Ishikawa (cell line): ENCODE data around the gene NCBP3.

Experiments used
- CEBPB ChIP-seq: IDR thresholded peaks from 2 replicates; pipeline ENCODE4 v1.6.1; 2012
- CREB1 ChIP-seq: IDR thresholded peaks from 2 replicates; pipeline ENCODE4 v1.6.1; 2012; ENCODE audit warnings: low read depth
- EGR1 ChIP-seq: IDR thresholded peaks from 2 replicates; pipeline ENCODE4 v1.6.1; 2012
- EP300 ChIP-seq: IDR thresholded peaks from 2 replicates; pipeline ENCODE4 v1.6.1; 2012; ENCODE audit warnings: borderline replicate concordance
- FOXM1 ChIP-seq: IDR thresholded peaks from 2 replicates; pipeline ENCODE4 v1.6.1; 2012; ENCODE audit warnings: low read depth, borderline replicate concordance
- NFIC ChIP-seq: IDR thresholded peaks from 2 replicates; pipeline ENCODE4 v1.6.1; 2012
- RAD21 ChIP-seq: IDR thresholded peaks from 2 replicates; pipeline ENCODE4 v1.6.1; 2012; ENCODE audit warnings: low read depth
- TAF1 ChIP-seq: IDR thresholded peaks from 2 replicates; pipeline ENCODE4 v1.6.1; 2012; ENCODE audit warnings: low read depth, mild to moderate bottlenecking
- TCF12 ChIP-seq: IDR thresholded peaks from 2 replicates; pipeline ENCODE4 v1.6.1; 2012; ENCODE audit warnings: low read depth
- TEAD4 ChIP-seq: IDR thresholded peaks from 2 replicates; pipeline ENCODE4 v1.6.1; 2012
- YY1 ChIP-seq: IDR thresholded peaks from 2 replicates; pipeline ENCODE4 v1.6.1; 2012; ENCODE audit warnings: low read depth
- TF ChIP-seq, protein P1 (sequence below): IDR thresholded peaks from 2 replicates; pipeline ENCODE4 v1.6.1; 2012; ENCODE audit warnings: low read depth, mild to moderate bottlenecking
- TF ChIP-seq, protein P2 (sequence below): IDR thresholded peaks from 2 replicates; pipeline ENCODE4 v1.6.1; 2012
- TF ChIP-seq, protein P3 (sequence below): IDR thresholded peaks from 2 replicates; pipeline ENCODE4 v1.6.1; 2012

DNA sequence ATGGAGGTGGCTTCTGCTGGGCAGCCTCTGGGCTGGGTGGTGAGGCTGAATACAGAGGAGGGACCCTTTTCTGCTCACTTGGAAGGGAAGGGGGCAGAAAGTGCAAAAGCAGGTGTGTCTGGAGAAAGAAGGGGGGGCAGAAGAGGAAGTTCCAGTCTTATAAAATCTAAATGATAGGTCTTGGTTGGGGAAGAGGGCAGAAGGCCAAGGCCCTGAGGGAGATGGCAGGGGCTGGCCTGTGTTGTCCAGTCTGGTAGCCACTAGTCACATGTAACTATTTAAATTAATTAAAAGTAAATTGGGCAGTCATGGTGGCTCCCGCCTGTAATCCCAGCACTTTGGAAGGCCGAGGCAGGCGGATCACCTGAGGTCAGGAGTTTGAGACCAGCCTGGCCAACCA lies 49.3 kb upstream of the NCBP3 start:
- no peak for TF ChIP-seq TAF1
- TF ChIP-seq, protein P1, sequence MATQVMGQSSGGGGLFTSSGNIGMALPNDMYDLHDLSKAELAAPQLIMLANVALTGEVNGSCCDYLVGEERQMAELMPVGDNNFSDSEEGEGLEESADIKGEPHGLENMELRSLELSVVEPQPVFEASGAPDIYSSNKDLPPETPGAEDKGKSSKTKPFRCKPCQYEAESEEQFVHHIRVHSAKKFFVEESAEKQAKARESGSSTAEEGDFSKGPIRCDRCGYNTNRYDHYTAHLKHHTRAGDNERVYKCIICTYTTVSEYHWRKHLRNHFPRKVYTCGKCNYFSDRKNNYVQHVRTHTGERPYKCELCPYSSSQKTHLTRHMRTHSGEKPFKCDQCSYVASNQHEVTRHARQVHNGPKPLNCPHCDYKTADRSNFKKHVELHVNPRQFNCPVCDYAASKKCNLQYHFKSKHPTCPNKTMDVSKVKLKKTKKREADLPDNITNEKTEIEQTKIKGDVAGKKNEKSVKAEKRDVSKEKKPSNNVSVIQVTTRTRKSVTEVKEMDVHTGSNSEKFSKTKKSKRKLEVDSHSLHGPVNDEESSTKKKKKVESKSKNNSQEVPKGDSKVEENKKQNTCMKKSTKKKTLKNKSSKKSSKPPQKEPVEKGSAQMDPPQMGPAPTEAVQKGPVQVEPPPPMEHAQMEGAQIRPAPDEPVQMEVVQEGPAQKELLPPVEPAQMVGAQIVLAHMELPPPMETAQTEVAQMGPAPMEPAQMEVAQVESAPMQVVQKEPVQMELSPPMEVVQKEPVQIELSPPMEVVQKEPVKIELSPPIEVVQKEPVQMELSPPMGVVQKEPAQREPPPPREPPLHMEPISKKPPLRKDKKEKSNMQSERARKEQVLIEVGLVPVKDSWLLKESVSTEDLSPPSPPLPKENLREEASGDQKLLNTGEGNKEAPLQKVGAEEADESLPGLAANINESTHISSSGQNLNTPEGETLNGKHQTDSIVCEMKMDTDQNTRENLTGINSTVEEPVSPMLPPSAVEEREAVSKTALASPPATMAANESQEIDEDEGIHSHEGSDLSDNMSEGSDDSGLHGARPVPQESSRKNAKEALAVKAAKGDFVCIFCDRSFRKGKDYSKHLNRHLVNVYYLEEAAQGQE = no peak
- TF ChIP-seq, protein P2, sequence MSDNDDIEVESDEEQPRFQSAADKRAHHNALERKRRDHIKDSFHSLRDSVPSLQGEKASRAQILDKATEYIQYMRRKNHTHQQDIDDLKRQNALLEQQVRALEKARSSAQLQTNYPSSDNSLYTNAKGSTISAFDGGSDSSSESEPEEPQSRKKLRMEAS = no peak
- no peak for TF ChIP-seq CEBPB
- no peak for TF ChIP-seq EP300
- no peak for TF ChIP-seq CREB1
- TF ChIP-seq RAD21 = no peak
- TF ChIP-seq EGR1 = no peak
- no peak for TF ChIP-seq TCF12
- no peak for TF ChIP-seq TEAD4
- TF ChIP-seq YY1 = no peak
- TF ChIP-seq, protein P3, sequence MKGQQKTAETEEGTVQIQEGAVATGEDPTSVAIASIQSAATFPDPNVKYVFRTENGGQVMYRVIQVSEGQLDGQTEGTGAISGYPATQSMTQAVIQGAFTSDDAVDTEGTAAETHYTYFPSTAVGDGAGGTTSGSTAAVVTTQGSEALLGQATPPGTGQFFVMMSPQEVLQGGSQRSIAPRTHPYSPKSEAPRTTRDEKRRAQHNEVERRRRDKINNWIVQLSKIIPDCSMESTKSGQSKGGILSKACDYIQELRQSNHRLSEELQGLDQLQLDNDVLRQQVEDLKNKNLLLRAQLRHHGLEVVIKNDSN = no peak
- TF ChIP-seq FOXM1 = no peak
- TF ChIP-seq NFIC = no peak
